ENCODE data around the gene CLCF1. TPM values are rescaled to one million over a fixed set of nuclear protein-coding genes. Genes with fewer than 3 reads are reported as not detected.
"Not testable (repeated sequence)": the region's sequence is repeated elsewhere in the genome, so short reads cannot be mapped to it uniquely, and the experiment has no call there.

The CLCF1 gene
- total RNA-seq, 1 donor: 6.9 TPM

DNA sequence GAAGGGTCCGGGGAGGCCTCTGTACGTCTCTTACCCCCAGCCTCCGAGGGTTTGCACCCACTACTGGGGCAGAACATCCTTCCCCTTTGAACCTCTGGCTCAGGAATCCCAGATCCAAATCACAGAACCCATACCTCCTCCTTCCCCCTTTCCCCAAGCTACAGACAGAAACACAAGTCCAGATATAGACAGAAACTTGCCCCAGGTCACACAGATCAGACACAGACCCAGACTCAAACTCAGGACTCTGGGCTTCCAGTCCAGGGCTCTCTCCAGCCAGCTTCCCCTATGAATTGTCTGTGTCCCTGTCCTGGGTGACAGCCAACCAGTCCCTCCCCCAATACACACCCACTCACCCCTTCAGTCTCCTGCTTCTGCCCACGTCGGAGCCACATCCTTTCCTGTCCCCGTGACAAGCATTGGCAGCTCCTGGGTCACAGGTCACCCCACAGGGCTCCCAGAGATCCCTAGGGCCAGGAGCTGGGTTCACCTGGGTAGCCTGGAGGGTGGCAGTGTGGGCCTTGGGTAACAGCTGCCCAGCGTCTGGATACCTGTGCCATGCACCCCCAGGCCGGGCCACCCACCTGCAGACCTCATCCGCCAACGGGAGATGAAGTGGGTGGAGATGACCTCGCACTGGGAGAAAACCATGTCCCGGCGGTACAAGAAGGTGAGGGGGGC is 31.3 kb upstream of the CLCF1 start:
- peak; percentile 92 for DNase-seq (ENCODE audit: insufficient read length, low spot score, missing footprints)
- H3K27me3 ChIP-seq (ENCODE audit: insufficient read depth, low read length): peaks cover 20% of the 10 kb centered on the region
- no peak overlapping the region for H2AFZ ChIP-seq (ENCODE audit: low read length)
- peaks cover 13% of the 10 kb centered on the region for H4K20me1 ChIP-seq (ENCODE audit: insufficient read depth, low read length)
- TF ChIP-seq, protein P1, sequence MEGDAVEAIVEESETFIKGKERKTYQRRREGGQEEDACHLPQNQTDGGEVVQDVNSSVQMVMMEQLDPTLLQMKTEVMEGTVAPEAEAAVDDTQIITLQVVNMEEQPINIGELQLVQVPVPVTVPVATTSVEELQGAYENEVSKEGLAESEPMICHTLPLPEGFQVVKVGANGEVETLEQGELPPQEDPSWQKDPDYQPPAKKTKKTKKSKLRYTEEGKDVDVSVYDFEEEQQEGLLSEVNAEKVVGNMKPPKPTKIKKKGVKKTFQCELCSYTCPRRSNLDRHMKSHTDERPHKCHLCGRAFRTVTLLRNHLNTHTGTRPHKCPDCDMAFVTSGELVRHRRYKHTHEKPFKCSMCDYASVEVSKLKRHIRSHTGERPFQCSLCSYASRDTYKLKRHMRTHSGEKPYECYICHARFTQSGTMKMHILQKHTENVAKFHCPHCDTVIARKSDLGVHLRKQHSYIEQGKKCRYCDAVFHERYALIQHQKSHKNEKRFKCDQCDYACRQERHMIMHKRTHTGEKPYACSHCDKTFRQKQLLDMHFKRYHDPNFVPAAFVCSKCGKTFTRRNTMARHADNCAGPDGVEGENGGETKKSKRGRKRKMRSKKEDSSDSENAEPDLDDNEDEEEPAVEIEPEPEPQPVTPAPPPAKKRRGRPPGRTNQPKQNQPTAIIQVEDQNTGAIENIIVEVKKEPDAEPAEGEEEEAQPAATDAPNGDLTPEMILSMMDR (IDR thresholded peaks at IDR 0.05; ENCODE audit: extremely low read depth, low read depth, low read length): no peak
- no peak overlapping the region for H3K4me3 ChIP-seq (ENCODE audit: insufficient read depth, low read length)
- H3K79me2 ChIP-seq (ENCODE audit: insufficient read depth, low read length): peaks cover 16% of the 10 kb centered on the region
- peaks cover 7% of the 10 kb centered on the region for H3K36me3 ChIP-seq (ENCODE audit: insufficient read depth, low read length)
- no peaks in the 10 kb centered on the region for H3K9me3 ChIP-seq (ENCODE audit: low read depth, low read length)
- no peak overlapping the region for H3K4me2 ChIP-seq (ENCODE audit: insufficient read depth, low read length)
- H3K4me1 ChIP-seq (ENCODE audit: insufficient read depth, low read length): peaks cover 17% of the 10 kb centered on the region
- H3K27ac ChIP-seq (ENCODE audit: low read depth, low read length): no peak overlapping the region

GRCh38 chr11:67403085-67403484 is 29.7 kb upstream of the CLCF1 start:
- peaks cover 22% of the 10 kb centered on the region for H3K36me3 ChIP-seq (ENCODE audit: insufficient read depth, low read length)
- peaks cover 17% of the 10 kb centered on the region for H3K4me1 ChIP-seq (ENCODE audit: insufficient read depth, low read length)
- not testable (repeated sequence) for H3K4me3 ChIP-seq (ENCODE audit: insufficient read depth, low read length); H2AFZ ChIP-seq (ENCODE audit: low read length); H3K9me3 ChIP-seq (ENCODE audit: low read depth, low read length); H3K4me2 ChIP-seq (ENCODE audit: insufficient read depth, low read length); DNase-seq (ENCODE audit: insufficient read length, low spot score, missing footprints); H3K27me3 ChIP-seq (ENCODE audit: insufficient read depth, low read length); H3K27ac ChIP-seq (ENCODE audit: low read depth, low read length)
- peaks cover 24% of the 10 kb centered on the region for H4K20me1 ChIP-seq (ENCODE audit: insufficient read depth, low read length)
- H3K79me2 ChIP-seq (ENCODE audit: insufficient read depth, low read length): peaks cover 26% of the 10 kb centered on the region

- H3K9me3 ChIP-seq (ENCODE audit: low read depth, low read length); H3K27me3 ChIP-seq (ENCODE audit: insufficient read depth, low read length); DNase-seq (ENCODE audit: insufficient read length, low spot score, missing footprints): not testable (repeated sequence)
- Histone ChIP-seq H3K79me2 (ENCODE audit: insufficient read depth, low read length) (peaks cover 29% of the 10 kb centered on the region), H3K4me2 (ENCODE audit: insufficient read depth, low read length) (peak overlapping the region; percentile 99), H4K20me1 (ENCODE audit: insufficient read depth, low read length) (peaks cover 28% of the 10 kb centered on the region), H2AFZ (ENCODE audit: low read length) (peak overlapping the region; percentile 97), H3K27ac (ENCODE audit: low read depth, low read length) (peak overlapping the region; percentile 83), H3K4me3 (ENCODE audit: insufficient read depth, low read length) (peak overlapping the region; percentile 76), H3K36me3 (ENCODE audit: insufficient read depth, low read length) (peaks cover 29% of the 10 kb centered on the region), H3K4me1 (ENCODE audit: insufficient read depth, low read length) (peaks cover 17% of the 10 kb centered on the region)
Measured at GRCh38 chr11:67402192-67402839, 28.9 kb upstream of the CLCF1 start.

GRCh38 chr11:67401495-67402191 is 28.2 kb upstream of the CLCF1 start, which contains the start of gene PPP1CA:
PPP1CA (minus strand) TSS chr11:67401858; CDS start chr11:67401782, 76 bp downstream.
- Histone ChIP-seq H3K36me3 (ENCODE audit: insufficient read depth, low read length) (peaks cover 31% of the 10 kb centered on the region), H3K27ac (ENCODE audit: low read depth, low read length) (peak within 1 kb of the TSS; percentile 83), H3K9me3 (ENCODE audit: low read depth, low read length) (no peaks in the 10 kb centered on the region), H3K4me1 (ENCODE audit: insufficient read depth, low read length) (peaks cover 17% of the 10 kb centered on the region), H3K79me2 (ENCODE audit: insufficient read depth, low read length) (peaks cover 29% of the 10 kb centered on the region), H3K27me3 (ENCODE audit: insufficient read depth, low read length) (no peaks in the 10 kb centered on the region), H4K20me1 (ENCODE audit: insufficient read depth, low read length) (peaks cover 28% of the 10 kb centered on the region), H2AFZ (ENCODE audit: low read length) (peak within 1 kb of the TSS; percentile 97), H3K4me3 (ENCODE audit: insufficient read depth, low read length) (peak within 1 kb of the TSS; percentile 94), H3K4me2 (ENCODE audit: insufficient read depth, low read length) (peak within 1 kb of the TSS; percentile 99)
- TF ChIP-seq, protein P1 (IDR thresholded peaks at IDR 0.05; ENCODE audit: extremely low read depth, low read depth, low read length): peak; percentile 14
- DNase-seq (ENCODE audit: insufficient read length, low spot score, missing footprints): peak; percentile 100

All from osteoblast (primary cell).